ENCODE data around the gene FNDC3B.

The FNDC3B gene

DNA sequence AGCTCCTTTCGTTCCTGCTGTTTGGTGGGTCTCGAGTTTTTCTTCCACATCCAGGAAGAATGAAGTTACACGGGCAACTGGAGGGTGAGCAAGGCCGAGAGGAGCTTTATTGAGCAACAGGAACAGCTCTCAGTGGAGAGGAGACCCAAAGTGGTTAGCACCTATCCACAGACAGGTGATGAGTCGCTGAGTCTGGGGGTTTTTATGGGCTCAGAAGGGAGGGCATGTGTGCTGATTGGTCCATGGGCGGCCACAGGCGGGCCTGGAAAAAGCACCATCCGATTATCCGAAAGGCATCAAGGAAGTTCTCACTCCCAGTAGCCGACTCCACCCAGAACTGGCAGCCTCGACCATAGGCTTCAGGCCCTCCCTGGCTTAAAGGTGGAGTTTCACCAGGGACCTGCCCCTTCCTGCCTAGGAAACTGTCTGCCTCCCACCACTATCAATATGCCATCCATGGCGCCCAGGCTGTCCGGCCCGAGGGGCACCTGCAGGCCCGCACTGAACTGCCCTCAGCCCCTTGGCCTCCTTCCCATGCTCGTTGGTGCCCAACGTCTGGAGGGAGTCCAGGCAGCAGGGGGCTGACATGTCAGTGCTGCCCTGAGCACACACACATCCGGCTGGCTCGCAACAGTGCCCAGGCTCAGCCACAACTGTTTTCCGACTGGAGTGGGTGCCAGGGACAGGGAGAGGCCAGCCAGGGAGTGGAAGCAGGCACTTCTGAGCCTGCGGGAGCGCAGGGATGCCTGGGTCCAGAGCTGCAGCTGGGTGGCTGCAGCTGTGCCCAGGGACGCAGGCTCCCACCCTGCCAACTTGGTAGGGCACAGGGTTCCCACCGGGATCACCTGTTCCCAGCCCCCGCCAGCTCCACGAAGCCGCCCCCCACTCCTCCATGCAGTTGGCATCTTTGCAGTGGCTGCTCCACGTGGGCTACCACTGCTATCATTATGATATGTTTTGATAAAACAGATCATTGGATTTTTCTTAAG, 170.2 kb downstream of the FNDC3B start:
- H3K9me2 ChIP-seq (ENCODE audit: low read depth, low read length) = no peaks in the 10 kb centered on the region
- no peaks in the 10 kb centered on the region for H3K4me1 ChIP-seq (ENCODE audit: insufficient read depth, low read length, severe bottlenecking)
- H2AFZ ChIP-seq (ENCODE audit: low read length) = no peak overlapping the region
- no peak overlapping the region for H3K27ac ChIP-seq (ENCODE audit: low read depth, low read length, poor library complexity, severe bottlenecking)
- no peak overlapping the region for H3K4me3 ChIP-seq (ENCODE audit: low read depth, low read length, poor library complexity, severe bottlenecking)
- no peaks in the 10 kb centered on the region for H3F3A ChIP-seq (ENCODE audit: insufficient read depth, low read length)
- TF ChIP-seq EZH2 (IDR thresholded peaks at IDR 0.05; ENCODE audit: borderline replicate concordance, low read length) = no peak
- TF ChIP-seq, protein P1, sequence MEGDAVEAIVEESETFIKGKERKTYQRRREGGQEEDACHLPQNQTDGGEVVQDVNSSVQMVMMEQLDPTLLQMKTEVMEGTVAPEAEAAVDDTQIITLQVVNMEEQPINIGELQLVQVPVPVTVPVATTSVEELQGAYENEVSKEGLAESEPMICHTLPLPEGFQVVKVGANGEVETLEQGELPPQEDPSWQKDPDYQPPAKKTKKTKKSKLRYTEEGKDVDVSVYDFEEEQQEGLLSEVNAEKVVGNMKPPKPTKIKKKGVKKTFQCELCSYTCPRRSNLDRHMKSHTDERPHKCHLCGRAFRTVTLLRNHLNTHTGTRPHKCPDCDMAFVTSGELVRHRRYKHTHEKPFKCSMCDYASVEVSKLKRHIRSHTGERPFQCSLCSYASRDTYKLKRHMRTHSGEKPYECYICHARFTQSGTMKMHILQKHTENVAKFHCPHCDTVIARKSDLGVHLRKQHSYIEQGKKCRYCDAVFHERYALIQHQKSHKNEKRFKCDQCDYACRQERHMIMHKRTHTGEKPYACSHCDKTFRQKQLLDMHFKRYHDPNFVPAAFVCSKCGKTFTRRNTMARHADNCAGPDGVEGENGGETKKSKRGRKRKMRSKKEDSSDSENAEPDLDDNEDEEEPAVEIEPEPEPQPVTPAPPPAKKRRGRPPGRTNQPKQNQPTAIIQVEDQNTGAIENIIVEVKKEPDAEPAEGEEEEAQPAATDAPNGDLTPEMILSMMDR (IDR thresholded peaks at IDR 0.05; ENCODE audit: low read length) = no peak
- no peaks in the 10 kb centered on the region for H3K36me3 ChIP-seq (ENCODE audit: insufficient read depth, low read length)
- no peak overlapping the region for H3K4me2 ChIP-seq (ENCODE audit: low read length)
- no peak overlapping the region for H3K9ac ChIP-seq (ENCODE audit: low read length)
- H3K27me3 ChIP-seq (ENCODE audit: insufficient read depth, low read length) = no peaks in the 10 kb centered on the region
- peaks cover 5% of the 10 kb centered on the region for H3K9me3 ChIP-seq (ENCODE audit: low read length)
- H3K79me2 ChIP-seq (ENCODE audit: insufficient read depth, low read length) = no peaks in the 10 kb centered on the region
- no peaks in the 10 kb centered on the region for H4K20me1 ChIP-seq (ENCODE audit: insufficient read depth, low read length)

DNA sequence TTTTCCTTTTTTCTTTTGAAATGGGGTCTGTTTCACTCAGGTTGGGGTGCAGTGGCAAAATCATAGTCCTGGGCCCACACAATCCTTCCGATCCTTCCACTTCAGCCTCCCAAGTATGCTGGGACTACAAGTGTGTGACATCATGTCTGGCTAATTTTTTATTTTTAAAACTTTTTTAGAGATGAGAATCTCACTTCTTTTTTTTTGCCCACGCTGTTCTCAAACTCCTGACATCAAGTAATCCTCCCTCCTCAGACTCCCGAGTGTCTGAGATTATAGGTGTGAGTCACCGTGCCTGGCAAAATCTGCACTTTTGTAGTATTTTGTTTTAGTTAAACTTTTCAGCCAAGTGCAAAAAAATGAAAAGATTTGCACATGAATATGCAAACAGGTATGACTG, 171.0 kb downstream of the FNDC3B start:
- H3K27me3 ChIP-seq (ENCODE audit: insufficient read depth, low read length) = no peaks in the 10 kb centered on the region
- no peaks in the 10 kb centered on the region for H3K9me2 ChIP-seq (ENCODE audit: low read depth, low read length)
- no peak overlapping the region for H2AFZ ChIP-seq (ENCODE audit: low read length)
- H3F3A ChIP-seq (ENCODE audit: insufficient read depth, low read length) = no peaks in the 10 kb centered on the region
- no peaks in the 10 kb centered on the region for H3K79me2 ChIP-seq (ENCODE audit: insufficient read depth, low read length)
- H4K20me1 ChIP-seq (ENCODE audit: insufficient read depth, low read length) = no peaks in the 10 kb centered on the region
- no peak overlapping the region for H3K4me3 ChIP-seq (ENCODE audit: low read depth, low read length, poor library complexity, severe bottlenecking)
- H3K36me3 ChIP-seq (ENCODE audit: insufficient read depth, low read length) = no peaks in the 10 kb centered on the region
- H3K9me3 ChIP-seq (ENCODE audit: low read length) = peaks cover 5% of the 10 kb centered on the region
- TF ChIP-seq, protein P1 (IDR thresholded peaks at IDR 0.05; ENCODE audit: low read length) = no peak
- no peak for TF ChIP-seq EZH2 (IDR thresholded peaks at IDR 0.05; ENCODE audit: borderline replicate concordance, low read length)
- no peak overlapping the region for H3K9ac ChIP-seq (ENCODE audit: low read length)
- no peak overlapping the region for H3K4me2 ChIP-seq (ENCODE audit: low read length)
- H3K27ac ChIP-seq (ENCODE audit: low read depth, low read length, poor library complexity, severe bottlenecking) = no peak overlapping the region
- H3K4me1 ChIP-seq (ENCODE audit: insufficient read depth, low read length, severe bottlenecking) = no peaks in the 10 kb centered on the region

DNA sequence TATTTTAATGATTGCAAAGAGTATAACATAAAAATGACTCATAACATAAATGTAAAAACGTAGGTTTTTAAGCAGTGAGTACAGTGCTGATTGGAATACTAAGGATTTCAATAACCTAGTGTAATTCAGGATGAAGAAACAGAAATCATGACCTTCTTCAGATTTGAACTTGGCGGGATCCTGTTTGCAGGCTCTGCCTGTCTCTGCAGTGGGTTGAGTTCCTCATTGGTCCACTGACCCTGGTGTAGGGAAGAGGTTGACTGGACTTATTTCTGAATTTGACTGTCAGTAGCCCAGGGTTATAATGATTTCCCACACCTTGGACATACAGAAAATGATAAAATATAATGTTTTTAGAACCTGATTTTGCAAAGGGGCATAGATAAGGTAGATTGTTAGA, 171.7 kb downstream of the FNDC3B start:
- Histone ChIP-seq H4K20me1 (ENCODE audit: insufficient read depth, low read length) (no peaks in the 10 kb centered on the region), H3K36me3 (ENCODE audit: insufficient read depth, low read length) (no peaks in the 10 kb centered on the region), H3K27ac (ENCODE audit: low read depth, low read length, poor library complexity, severe bottlenecking) (no peak overlapping the region), H3K9me3 (ENCODE audit: low read length) (0 out of 2 replicates have a peak, but pooled peaks cover 2% of the 10 kb centered on the region), H3K4me3 (ENCODE audit: low read depth, low read length, poor library complexity, severe bottlenecking) (no peak overlapping the region), H3K9me2 (ENCODE audit: low read depth, low read length) (no peaks in the 10 kb centered on the region), H2AFZ (ENCODE audit: low read length) (no peak overlapping the region), H3K27me3 (ENCODE audit: insufficient read depth, low read length) (no peaks in the 10 kb centered on the region), H3K4me2 (ENCODE audit: low read length) (no peak overlapping the region), H3F3A (ENCODE audit: insufficient read depth, low read length) (no peaks in the 10 kb centered on the region), H3K79me2 (ENCODE audit: insufficient read depth, low read length) (no peaks in the 10 kb centered on the region), H3K4me1 (ENCODE audit: insufficient read depth, low read length, severe bottlenecking) (no peaks in the 10 kb centered on the region), H3K9ac (ENCODE audit: low read length) (no peak overlapping the region)
- no peak for TF ChIP-seq EZH2 (IDR thresholded peaks at IDR 0.05; ENCODE audit: borderline replicate concordance, low read length)
- TF ChIP-seq, protein P1 (IDR thresholded peaks at IDR 0.05; ENCODE audit: low read length) = no peak

Measured in OCI-LY1 (cell line).